HG03095 (cell line): ENCODE measurements around the gene BANP.
"Not testable (repeated sequence)": the region's sequence is repeated elsewhere in the genome, so short reads cannot be mapped to it uniquely, and the experiment has no call there.

Experiments used
- ATAC-seq: cut with Tn5 transposase; IDR thresholded peaks from one replicate; pipeline ENCODE4 v1.9.1; 2021; ENCODE audit warnings: moderate library complexity; ENCODE audit not compliant: unreplicated experiment

Gene BANP

DNA sequence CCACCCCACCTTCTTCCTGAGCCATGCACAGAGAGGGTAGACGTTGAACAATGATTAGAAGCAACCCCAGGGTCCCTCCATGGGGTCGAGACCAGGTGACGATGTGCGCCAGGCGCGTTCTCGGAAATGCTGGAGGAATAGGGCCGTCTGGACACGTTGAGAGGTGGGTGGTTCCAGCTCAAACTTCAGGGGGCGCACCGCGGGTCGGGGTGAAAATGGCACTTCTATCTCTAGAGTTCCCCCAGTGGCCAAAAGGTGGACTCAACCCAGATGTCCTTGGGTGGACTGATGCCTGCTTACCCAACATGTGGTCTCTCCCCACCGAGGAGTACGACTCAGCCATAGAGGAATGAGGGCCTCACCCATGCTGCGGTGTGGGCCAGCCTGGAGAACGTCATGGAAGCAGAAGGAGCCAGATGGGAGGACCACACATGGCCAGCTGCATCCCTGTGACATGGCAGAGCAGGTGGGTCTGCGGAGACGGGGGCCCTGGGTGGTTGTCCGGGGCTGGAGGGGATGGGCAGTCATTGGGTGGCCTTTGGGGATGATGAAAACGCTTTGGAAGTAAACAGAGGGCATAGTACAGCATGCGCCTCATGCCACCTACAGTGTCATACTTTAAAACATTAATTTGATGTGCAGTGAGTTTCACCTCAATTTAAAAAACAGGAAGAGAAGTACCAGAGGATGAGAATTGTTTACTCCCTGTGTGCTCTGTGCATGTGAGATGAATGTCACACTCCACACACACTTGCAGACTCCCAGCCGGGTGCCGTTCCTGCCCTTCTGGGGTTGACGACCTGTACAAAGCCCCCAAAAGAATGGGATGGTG, 147.7 kb downstream of the BANP start:
- not testable (repeated sequence) for ATAC-seq

DNA sequence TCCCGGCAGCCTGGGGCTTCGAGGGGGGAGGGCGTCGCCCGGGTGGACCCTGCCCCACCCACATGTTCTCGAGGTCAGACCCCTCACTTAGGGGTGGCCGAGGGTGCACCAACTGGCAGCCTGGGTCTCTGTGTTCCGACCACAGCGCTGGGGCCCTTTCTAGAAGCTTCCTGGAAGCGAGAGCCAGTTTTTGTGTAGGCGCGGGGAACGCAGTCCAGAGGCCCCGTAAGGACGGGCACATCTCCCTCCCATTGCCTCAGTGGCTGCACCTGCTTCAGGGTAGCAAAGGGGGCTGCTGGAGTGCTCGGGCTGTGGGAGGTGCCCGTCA, 148.3 kb downstream of the BANP start:
- ATAC-seq, result no peak

DNA sequence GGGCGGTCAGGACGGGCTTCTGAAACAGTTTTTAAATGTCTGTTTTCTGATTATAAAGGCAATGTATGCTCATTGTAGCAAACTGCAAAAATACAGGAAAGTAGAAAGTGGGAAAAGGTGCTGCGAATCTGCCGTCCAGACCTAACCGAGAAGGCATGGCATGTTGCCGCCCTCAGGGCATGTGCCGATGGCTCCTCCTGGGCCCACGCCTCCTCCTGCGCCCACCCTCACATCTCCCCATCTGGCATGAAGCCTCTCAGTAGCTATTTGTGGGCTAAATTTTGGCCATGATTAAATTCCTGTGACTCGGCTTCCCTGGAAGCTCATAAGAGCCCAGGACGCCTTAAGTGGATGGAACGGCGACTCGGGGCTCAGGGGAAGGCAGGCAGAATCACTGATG, 148.7 kb downstream of the BANP start:
- ATAC-seq, result not testable (repeated sequence)

DNA sequence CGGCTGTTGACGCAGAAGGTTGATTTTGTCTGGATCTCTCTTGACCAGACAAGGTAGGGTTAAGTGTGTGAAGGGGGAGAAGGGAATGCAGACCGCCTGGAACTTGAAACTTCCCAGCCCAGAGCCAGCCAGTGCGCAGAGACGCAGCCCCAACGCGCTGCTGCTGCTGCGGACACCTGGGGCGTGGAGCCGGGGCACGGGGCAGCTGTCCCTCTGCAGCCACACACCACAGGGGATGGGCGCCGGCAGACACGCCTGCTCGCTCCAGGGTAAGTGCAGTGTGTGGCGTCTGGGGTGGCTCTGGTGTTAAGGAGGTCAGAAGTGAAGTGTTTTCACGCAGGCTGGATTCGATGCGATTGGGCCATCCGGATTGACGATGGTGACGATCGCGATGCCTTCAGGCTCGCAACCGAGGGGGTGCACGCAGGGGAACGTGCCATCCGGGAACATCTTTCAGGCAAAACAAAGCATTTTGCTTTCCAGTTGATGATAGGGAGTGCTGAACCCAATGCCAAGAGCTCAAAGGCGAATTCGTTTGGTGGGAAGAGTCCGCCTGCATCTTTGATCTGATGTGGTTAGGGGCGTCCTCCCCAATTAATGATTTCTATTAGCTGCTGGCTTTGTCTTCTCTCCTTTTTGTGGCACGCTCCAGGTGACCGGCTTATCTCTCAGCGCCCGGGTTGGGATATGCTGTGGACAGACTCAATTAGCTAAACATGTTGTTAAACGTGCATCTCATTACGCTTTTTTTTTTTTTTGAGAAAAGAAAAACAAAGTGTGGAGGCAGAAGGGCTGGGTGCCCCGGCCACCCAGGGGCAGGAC, 149.8 kb downstream of the BANP start:
- not testable (repeated sequence) for ATAC-seq

DNA sequence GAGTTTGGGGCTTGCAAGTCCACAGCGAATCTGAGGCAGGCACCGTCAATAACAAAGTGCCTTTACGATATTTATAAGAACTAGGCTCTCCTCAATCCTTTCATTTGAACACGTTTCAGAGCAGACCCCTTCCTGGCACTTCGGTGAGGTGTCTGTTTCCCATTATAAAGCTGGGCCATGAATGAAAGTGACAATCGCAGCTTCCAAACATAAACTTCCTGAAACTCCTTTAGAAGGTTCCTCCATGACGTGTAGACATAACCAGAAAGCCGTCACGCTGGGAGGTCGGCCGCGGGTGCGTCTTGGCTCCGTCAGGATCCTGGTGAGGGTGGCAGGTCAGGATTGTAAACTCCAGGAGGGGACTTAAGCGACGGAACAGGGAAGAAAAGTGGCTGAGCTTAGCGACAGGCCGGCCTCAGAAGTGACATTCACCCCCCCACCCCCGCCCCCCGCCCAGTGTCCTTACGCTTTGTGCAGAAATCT, 150.4 kb downstream of the BANP start:
- not testable (repeated sequence) for ATAC-seq

DNA sequence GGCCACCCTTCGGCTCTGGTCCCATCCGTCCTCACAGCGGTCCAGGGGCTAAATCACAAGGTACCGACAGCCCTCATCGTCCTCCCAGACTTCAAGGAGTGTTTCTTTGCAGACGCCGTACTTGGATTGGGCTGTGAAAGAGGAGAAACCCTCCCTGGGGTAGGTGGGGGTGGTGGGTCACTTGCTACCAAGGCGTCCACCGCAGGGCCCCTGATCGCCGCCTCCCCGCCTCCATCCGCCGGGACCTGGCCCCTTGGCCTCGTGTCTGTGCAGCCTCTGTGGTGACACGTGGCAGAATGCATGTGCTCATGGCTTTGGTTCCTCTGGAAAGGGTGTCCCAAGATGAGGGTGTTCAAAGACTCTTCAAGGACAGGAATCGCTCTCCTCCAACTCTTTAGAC, 151.4 kb downstream of the BANP start:
- ATAC-seq, result no peak

DNA sequence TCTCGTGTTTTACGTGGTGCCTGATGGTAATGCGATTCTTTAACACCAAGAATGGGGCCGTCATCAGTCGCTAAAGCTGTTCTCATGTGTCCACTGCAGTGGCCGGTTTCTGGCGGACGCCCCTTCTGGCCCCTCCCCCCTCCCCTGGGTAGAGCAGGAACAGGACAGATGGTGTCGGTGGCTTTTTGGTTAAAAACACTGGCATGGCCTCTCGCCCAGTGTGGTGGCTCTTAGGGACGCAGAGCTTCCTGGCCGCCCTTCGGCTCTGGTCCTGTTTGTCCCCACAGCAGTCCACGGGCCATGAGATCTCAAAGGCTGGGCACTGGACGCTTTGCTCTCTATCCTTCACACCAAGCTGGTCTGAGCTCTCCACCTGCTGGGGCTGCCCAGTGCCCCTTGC, 151.8 kb downstream of the BANP start:
- no peak for ATAC-seq

DNA sequence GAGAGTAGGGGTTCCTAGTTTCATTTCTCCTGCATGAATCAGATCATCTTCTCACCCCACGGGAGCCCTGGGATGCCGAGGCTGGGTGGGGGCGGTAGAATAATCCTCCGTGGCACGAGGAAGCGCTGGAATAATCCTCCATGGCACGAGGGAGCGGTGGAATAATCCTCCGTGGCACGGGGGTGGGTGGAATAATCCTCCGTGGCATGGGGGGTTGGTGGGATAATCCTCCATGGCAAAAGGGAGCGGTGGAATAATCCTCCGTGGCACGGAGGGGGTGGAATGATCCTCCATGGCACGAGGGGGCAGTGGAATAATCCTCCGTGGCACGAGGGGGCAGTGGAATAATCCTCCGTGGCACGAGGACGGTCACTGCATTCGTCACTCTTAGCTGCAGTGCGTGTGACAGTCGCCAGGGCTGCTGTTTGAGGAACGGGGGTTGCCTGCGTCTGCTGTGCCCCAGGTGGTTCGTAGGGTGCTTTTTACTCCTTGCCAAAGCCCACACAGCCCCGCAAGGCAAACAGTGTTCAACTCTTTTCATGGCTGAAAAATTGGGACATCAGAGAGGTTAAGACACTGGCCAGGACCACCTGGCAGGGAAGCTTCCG, 152.5 kb downstream of the BANP start:
- no peak for ATAC-seq

DNA sequence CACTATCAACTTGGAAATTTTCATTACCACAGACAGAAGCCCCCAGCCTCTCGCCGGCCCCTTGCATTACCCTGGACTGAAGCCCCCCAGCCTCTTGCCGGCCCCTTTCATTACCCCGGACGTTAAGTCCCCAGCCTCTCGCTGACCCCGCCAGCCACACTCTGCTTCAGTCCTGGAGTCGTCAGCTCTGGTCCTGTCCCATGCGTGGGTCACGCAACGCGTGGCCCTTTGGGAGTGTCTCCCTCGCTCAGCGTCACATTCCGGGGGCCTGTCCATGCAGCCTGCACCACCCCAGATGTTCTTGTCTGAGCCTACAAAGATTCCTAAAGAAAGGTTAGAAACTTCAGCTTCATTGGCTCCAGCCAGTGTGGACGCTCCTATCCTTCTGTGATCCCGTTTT, 153.1 kb downstream of the BANP start:
- ATAC-seq, result not testable (repeated sequence)

DNA sequence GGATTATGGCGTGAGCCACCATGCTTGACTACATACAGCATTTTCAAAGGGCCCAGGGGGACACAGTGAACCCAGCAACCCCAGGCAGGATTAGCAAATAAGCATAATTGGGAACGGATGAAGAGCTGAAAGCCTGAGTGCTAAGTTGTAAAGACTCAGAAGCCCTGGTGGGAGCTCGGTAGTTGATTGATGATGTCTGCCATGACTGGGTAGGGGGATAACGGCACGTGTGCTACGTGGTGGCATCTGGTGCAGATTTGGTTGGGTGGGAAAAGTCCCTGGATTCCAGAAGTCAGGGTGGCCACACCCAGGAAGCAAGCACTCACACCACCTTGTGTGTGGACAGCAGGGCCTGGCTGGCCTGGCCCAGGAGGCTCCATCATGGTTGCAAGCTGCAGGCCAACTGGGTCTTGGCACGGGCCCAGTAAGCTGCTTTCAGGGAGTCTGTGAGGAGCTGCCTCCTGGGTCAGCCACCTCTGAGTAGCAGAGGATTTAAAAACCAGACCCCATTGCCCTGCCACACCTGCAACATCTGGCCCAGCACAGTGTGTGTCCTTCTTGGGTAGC, 154.4 kb downstream of the BANP start:
- ATAC-seq, result not testable (repeated sequence)

DNA sequence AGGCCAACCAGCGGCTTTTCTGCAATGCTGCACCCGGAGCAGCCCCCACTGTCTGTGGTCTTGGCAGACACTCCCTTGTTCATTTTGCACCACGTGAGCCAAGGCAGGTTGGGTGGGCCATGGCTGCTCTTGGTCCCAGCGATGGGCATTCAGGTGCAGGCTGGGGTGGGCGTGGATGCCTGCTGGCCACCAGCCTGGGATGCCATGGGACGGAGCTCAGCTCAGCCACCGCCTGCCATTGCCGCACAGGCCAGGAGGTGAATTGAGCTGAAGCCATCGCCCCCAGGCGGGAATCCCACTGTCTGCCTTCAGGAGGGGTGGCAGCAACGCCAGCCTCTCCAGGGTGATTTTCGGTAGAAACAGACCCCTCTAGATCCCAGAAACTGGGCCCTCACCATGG, 155.3 kb downstream of the BANP start:
- ATAC-seq, result not testable (repeated sequence)

DNA sequence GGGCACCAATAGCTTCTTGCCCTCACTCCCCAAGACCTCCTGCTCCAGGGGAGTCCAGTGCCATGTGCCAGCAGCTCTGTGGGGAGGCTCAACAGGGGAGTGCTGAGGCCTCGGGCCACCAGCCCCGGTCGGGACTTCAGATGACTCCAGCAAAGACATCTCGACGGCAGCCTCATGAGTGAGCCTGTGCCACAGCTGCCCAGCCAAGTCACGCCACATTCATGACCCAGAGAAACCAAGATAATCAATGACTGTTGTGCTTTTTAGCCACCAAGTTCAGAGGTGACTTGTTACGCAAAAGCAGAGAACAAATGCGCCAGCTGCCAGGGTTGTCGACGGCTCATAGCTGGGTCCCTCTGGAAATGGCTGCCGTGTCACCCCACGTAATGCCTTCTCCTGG, 157.5 kb downstream of the BANP start:
- ATAC-seq, result no peak

DNA sequence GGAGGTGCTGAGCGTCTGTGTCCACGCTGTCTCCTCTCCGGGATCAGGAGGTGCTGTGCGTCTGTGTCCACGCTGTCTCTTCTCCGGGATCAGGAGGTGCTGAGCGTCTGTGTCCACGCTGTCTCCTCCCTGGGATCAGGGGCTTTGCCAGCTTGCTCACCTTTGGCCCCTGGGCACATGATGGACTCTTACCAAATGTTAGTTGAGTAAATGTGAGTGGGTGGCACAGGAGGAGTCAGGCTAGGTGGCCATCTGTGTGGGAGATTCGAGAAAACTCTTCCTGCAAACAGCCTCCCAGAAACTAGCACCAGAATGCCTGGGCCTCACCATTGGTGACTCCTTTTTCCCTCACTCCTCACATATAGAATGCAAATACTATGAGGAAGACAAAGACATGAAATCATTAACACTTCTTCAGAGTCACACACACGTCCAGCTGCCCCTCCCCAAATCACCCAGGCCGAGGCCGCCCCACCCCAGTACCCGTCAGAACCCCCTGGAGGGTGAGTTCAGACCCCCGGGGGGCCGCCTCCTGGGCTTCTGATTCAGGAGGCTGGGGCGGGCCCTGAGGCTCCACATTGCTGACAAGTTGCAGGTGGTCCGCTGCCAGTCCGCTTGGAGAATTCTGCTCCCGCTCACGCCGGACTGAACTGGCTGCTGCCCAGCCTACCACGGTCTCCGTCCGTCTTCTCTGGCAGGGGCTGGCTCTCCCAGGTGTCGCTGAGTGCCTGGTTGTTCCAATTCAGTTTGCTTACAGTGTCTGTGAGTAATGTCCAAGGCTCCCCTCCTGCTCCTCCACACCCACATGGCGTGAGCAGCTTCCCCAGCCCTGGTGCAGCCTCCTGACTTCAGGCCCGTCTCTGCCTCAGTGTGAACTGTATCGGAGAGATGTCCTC, 158.7 kb downstream of the BANP start:
- not testable (repeated sequence) for ATAC-seq

DNA sequence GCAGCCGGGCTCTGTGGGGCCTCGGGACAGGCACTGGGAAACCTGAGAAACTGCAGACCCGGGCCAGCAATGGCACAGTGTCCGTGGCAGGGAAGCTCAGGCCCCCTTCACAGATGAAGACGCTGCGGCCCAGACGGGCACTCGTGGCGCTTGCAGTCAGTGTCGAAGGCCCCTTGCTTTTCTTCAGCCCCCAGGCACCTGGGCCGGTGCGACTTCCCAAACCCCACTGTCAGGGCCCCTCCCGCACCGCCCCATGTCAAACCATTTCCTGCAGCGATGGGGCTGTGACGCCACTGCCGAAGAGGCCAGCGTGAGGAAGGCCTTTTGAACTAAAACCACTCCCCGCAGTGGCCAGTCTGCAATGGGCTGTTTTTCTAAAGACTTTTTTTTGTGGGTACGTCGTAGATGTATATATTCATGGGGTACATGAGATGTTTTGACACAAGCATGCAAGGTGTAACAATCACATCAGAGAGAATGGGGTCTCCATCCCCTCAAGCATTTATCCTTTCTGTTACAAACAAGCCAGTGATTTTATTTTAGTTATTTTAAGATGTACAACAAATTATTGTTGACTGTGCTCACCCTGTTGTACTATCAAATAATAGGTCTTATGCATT, 159.8 kb downstream of the BANP start:
- not testable (repeated sequence) for ATAC-seq

DNA sequence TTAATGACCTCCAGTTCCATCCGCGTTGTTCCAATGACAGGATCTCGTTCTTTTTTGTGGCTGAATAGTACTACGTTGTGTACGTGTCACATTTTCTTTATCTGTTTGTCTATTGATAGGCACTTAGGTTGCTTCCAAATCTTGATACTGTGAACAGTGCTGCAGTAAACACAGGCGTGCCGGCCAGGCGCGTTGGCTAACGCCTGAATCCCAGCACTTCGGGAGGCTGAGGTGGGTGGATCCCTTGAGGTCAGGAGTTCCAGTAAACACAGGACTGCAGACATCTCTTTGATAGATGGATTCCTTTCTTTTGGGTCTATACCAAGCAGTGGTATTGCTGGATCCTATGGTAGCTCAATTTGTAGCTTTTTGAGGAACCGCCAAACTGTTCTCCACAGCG, 160.7 kb downstream of the BANP start:
- ATAC-seq, result not testable (repeated sequence)

DNA sequence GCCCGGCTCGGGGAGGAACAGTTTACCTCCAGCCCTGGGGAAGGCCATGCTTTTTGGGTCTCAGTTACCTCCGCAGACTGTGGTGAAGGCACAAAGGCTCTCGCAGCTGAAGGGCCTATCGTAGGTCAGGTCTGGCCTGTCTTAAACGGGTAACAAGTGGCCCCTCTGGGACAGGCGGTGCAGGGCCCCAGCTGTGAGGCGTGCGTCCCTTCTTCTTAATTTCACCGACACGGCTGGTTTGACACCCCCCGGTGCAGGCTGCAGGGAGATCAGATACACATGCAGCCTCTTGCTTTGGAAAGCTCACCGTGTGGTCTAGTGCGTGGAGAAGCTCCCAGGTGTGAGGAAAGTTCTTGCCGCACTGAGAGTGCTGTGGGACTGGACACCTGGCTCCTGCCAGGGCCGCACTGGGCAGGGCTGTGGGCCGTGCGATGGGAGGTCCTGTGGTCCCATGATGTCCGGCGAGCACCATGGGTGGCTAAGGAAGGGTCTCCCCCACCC, 162.4 kb downstream of the BANP start:
- no peak for ATAC-seq

DNA sequence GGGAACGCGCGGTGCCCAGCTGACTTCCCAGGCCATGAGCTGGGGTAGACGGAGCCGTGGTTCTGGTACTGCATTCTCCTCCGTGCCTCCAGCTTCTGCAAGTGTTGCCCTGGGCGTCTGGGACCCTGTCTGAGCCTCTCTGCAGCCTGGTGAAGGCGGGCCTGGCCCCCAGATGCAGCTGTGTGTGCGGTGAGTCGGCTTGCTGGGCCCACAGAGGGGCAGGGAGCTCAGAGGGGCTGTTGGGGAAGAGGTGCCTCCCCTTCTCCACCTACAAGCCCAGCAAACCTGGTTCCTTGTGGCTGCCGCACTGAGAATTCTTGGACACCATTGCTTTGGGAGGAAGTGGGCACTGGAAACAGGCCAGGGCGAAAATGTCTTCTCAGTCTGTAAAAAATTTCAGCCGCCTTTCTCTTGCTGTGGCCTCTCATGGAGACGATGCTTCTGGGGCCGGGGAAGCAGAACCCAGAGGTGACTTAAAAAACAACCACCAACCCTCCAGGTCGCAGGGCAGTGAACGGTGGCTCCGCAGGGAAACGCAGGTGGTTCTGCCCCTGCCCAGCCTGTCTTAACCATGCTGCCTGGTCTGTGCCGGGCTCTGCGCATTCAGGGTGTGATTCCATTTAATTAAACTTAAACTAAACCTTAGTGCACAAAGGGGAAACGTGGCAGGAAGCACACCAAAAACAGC, 163.5 kb downstream of the BANP start:
- ATAC-seq, result not testable (repeated sequence)

DNA sequence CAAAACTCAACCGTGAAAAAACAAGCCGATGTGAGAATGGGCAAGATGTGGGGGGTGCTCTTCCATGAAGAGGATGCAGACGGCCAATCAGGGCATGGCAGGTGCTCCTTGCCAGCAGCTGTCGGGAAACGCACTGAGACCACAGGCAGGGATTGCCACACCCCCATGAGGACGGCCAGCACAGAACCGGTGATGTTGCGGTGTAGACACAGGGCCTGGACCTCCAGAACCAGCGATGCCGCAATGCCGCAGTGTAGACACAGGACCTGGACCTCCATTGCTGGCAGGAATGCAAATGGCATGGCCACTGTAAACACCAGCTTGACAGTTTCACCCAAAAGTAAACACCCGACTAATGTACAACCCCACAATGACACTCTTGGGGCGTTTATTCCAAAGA, 164.9 kb downstream of the BANP start:
- ATAC-seq, result no peak

DNA sequence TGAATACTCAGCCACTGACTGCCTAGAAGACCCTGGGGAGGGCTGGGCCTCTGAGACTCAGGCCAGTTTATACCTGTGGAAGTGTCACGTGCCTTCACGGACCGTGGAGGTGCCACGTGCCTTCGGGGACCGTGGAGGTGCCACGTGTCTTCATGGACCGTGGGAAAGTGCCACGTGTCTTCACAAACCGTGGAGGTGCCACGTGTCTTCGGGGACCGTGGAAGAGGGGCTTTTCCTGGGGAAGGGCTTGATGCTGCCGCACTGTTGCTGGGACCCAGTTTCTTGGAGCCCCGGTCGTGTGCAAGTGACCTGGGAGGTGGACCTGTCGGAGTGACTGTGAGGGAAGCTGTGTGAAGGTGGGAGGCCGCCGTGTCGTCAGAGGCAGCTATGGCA, 166.2 kb downstream of the BANP start:
- no peak for ATAC-seq
